ENCODE measurements around the gene CDC42BPB.

CDC42BPB gene

GRCh38 chr14:103028772-103029171, 28.6 kb downstream of the CDC42BPB start:
- TF ChIP-seq CTCF (IDR thresholded peaks at IDR 0.05): no peak

GRCh38 chr14:103028161-103028767, 29.1 kb downstream of the CDC42BPB start:
- TF ChIP-seq CTCF (IDR thresholded peaks at IDR 0.05): no peak

GRCh38 chr14:103027451-103027850, 29.9 kb downstream of the CDC42BPB start:
- no peak for TF ChIP-seq CTCF (IDR thresholded peaks at IDR 0.05)

DNA sequence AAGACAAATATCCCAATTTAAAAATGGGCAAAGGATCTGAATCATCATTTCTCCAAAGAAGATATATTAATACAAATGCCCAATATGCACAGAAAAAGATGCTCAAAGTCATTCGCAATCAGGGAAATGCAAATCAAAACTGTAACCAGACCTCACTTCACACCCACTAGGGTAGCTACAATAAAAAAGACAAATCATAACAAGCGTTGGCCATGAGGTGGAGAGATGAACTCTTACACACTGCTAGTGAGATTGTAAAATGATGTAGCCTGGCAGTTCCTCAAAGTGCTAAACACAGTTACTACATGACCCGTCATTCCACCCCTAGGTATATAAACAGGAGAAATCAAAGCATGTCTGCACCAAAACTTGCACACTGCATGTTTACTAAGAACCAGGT, 30.4 kb downstream of the CDC42BPB start:
- no peak for TF ChIP-seq CTCF (IDR thresholded peaks at IDR 0.05)

- TF ChIP-seq CTCF (IDR thresholded peaks at IDR 0.05): no peak
Measured at GRCh38 chr14:103023881-103024473, 33.4 kb downstream of the CDC42BPB start.

DNA sequence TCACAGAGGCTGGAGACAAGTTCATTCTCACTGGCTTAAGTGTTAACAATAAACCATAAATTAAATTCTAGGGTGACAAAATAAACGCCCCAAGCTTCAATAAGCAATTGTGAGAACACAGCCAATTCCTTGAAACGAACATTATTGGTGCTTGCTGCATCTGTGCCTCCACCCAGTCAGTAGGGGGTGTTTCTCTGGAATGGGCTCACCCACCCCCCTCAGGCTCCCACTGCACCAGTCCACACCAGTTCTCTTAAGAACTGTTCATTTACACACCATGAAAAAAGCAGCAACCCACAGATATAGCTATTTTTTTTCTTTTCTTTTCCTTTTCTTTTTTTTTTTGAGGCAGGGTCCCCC, 34.7 kb downstream of the CDC42BPB start:
- TF ChIP-seq CTCF (IDR thresholded peaks at IDR 0.05): no peak

GRCh38 chr14:103022002-103022684, 35.2 kb downstream of the CDC42BPB start:
- TF ChIP-seq CTCF (IDR thresholded peaks at IDR 0.05): no peak

All from LNCAP (cell line).